Astrocyte (in vitro differentiated cells and primary cell): ENCODE results near the gene NOBOX.

Experiments
- EZH2 ChIP-seq: IDR thresholded peaks from 2 replicates; pipeline ENCODE4 v1.6.1; 2012; ENCODE audit warnings: mild to moderate bottlenecking, low read length, inconsistent platforms; ENCODE audit not compliant: insufficient read depth
- TF ChIP-seq, protein P1 (sequence below): IDR thresholded peaks from 2 replicates; pipeline ENCODE4 v1.5.1; 2011; ENCODE audit warnings: low read depth, mild to moderate bottlenecking, inconsistent platforms, low read length, moderate library complexity; ENCODE audit not compliant: insufficient read depth

DNA sequence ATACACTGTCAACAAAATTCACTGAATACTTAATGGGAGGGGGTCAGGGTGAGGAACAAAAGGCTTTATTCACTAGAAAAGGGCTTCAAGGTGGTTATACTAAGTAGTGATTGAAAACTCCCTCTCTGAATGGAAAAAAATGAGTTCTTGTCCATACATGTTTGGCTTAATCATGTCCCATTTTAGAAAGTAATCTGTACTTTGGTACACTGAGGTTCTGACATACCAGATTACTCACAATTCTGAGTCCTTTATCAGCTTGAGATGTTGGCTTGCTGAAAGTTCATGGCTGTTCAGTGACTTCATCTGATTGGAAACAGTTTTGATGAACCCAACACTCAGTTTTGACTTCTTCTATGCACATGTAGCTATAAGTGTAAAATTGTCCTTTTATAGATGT is 12.8 kb upstream of the NOBOX start:
- no peak for TF ChIP-seq EZH2
- TF ChIP-seq, protein P1, sequence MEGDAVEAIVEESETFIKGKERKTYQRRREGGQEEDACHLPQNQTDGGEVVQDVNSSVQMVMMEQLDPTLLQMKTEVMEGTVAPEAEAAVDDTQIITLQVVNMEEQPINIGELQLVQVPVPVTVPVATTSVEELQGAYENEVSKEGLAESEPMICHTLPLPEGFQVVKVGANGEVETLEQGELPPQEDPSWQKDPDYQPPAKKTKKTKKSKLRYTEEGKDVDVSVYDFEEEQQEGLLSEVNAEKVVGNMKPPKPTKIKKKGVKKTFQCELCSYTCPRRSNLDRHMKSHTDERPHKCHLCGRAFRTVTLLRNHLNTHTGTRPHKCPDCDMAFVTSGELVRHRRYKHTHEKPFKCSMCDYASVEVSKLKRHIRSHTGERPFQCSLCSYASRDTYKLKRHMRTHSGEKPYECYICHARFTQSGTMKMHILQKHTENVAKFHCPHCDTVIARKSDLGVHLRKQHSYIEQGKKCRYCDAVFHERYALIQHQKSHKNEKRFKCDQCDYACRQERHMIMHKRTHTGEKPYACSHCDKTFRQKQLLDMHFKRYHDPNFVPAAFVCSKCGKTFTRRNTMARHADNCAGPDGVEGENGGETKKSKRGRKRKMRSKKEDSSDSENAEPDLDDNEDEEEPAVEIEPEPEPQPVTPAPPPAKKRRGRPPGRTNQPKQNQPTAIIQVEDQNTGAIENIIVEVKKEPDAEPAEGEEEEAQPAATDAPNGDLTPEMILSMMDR, result no peak
